H1 (cell line): ENCODE measurements around the gene ARNT2. TPM values are rescaled to one million over a fixed set of nuclear protein-coding genes. Genes with fewer than 3 reads are reported as not detected.

Experiments used
- CEBPB ChIP-seq: IDR thresholded peaks from 2 replicates; pipeline ENCODE4 v1.6.1; 2012; ENCODE audit warnings: low read depth, low read length
- CREB1 ChIP-seq: IDR thresholded peaks from 2 replicates; pipeline ENCODE4 v1.6.1; 2012; ENCODE audit warnings: inconsistent platforms
- polyA plus RNA-seq, 7 experiments: library from polyadenylated mRNA; depleted of rRNA in 3 of 7; stranded (reverse) in 5 of 7; unstranded in 2 of 7; fragments of >200 nt in 5 of 7; fragments of 200-250 nt in 2 of 7; gene quantifications; 1 replicate in 5 of 7; 2 replicates in 1 of 7; 4 replicates in 1 of 7; pipeline versions ENCODE4 v1.2.1 to v1.2.3, GENCODE V29; 2011 to 2013; ENCODE audit warnings: missing spikeins in 2 of 7, mixed read lengths in 2 of 7
- total RNA-seq: library from RNA; stranded (reverse); fragmentation: NEBNext Ultra II Directional; extraction: Animal tissue kit (Norgen Biotek cat#: 25700); gene quantifications from 2 replicates; pipeline ENCODE4 v1.2.1, GENCODE V29; 2021
- TF ChIP-seq, protein P1 (sequence below): IDR thresholded peaks from 2 replicates; pipeline ENCODE4 v1.6.1; 2011; ENCODE audit warnings: low read length, improper control_type of control experiment

ARNT2 gene
- total and polyA plus RNA-seq, 2 of the 8 experiments (the other 6 are each of a cell fraction or from before 2014, with no cell fraction given), result 9.5 to 14.6 TPM

GRCh38 chr15:80606511-80607071, 202.4 kb downstream of the ARNT2 start (continued):
- TF ChIP-seq, protein P1, sequence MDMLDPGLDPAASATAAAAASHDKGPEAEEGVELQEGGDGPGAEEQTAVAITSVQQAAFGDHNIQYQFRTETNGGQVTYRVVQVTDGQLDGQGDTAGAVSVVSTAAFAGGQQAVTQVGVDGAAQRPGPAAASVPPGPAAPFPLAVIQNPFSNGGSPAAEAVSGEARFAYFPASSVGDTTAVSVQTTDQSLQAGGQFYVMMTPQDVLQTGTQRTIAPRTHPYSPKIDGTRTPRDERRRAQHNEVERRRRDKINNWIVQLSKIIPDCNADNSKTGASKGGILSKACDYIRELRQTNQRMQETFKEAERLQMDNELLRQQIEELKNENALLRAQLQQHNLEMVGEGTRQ, result no peak
- no peak for TF ChIP-seq CREB1
- no peak for TF ChIP-seq CEBPB
